OCI-LY1 (cell line): ENCODE results near the gene F7.

Experiments used
- H2AFZ ChIP-seq: fragments of 200-600 bp; sonication (generic), shearing (Covaris generic); 2 replicates; pipeline ENCODE4 v1.6.0; 2014; ENCODE audit warnings: antibody characterized with exemption, mild to moderate bottlenecking, low read length
- H3F3A ChIP-seq: fragments of 200-600 bp; sonication (generic), shearing (Covaris generic); 2 replicates; pipeline ENCODE4 v1.6.0; 2014; ENCODE audit warnings: mild to moderate bottlenecking, antibody characterized with exemption, low read length, moderate library complexity; ENCODE audit not compliant: insufficient read depth
- H3K27ac ChIP-seq: fragments of 200-600 bp; sonication (generic); 2 replicates; pipeline ENCODE4 v1.5.1; 2014; ENCODE audit warnings: low read length, mixed run types, mild to moderate bottlenecking, low read depth; ENCODE audit not compliant: poor library complexity, severe bottlenecking
- H3K27me3 ChIP-seq: fragments of 200-600 bp; sonication (generic); 2 replicates; pipeline ENCODE4 v1.6.0; 2014; ENCODE audit warnings: antibody characterized with exemption, mild to moderate bottlenecking, low read length, moderate library complexity; ENCODE audit not compliant: insufficient read depth
- H3K36me3 ChIP-seq: fragments of 200-600 bp; sonication (generic); 2 replicates; pipeline ENCODE4 v1.6.1; 2014; ENCODE audit warnings: mild to moderate bottlenecking, antibody characterized with exemption, low read length, moderate library complexity, mixed read lengths; ENCODE audit not compliant: insufficient read depth
- H3K4me1 ChIP-seq: fragments of 200-600 bp; sonication (generic); 2 replicates; pipeline ENCODE4 v1.5.1; 2014; ENCODE audit warnings: mild to moderate bottlenecking, low read length, moderate library complexity; ENCODE audit not compliant: insufficient read depth, severe bottlenecking
- H3K4me2 ChIP-seq: fragments of 200-600 bp; sonication (generic), shearing (Covaris generic); 2 replicates; pipeline ENCODE4 v1.6.1; 2014; ENCODE audit warnings: low read length
- H3K4me3 ChIP-seq: fragments of 200-600 bp; sonication (generic); 2 replicates; pipeline ENCODE4 v1.5.1; 2014; ENCODE audit warnings: low read length, low read depth, mild to moderate bottlenecking, mixed read lengths; ENCODE audit not compliant: poor library complexity, severe bottlenecking
- H3K79me2 ChIP-seq: fragments of 200-600 bp; shearing (Covaris generic); 2 replicates; pipeline ENCODE4 v1.6.1; 2016; ENCODE audit warnings: mixed run types, low read length, mixed read lengths; ENCODE audit not compliant: insufficient read depth
- H3K9ac ChIP-seq: fragments of 200-600 bp; sonication (generic), shearing (Covaris generic); 2 replicates; pipeline ENCODE4 v1.6.1; 2014; ENCODE audit warnings: mild to moderate bottlenecking, low read length, mixed read lengths
- H3K9me2 ChIP-seq: fragments of 200-600 bp; sonication (generic), shearing (Covaris generic); 2 replicates; pipeline ENCODE4 v1.6.1; 2014; ENCODE audit warnings: low read depth, mild to moderate bottlenecking, low read length, mixed read lengths
- H3K9me3 ChIP-seq: fragments of 200-600 bp; shearing (Covaris generic); 2 replicates; pipeline ENCODE4 v1.6.1; 2014; ENCODE audit warnings: low read length, mixed read lengths
- H4K20me1 ChIP-seq: fragments of 200-600 bp; sonication (generic), shearing (Covaris generic); 2 replicates; pipeline ENCODE4 v1.6.0; 2016; ENCODE audit warnings: mild to moderate bottlenecking, low read length; ENCODE audit not compliant: insufficient read depth
- EZH2 ChIP-seq: fragments of 200-600 bp; sonication (generic), shearing (Covaris generic); IDR thresholded peaks from 2 replicates; pipeline ENCODE4 v1.8.0; 2017; ENCODE audit warnings: borderline replicate concordance, mixed run types, mild to moderate bottlenecking, antibody characterized with exemption, low read length, moderate library complexity, mixed read lengths
- TF ChIP-seq, protein P1 (sequence below): fragments of 200-600 bp; sonication (generic), shearing (Covaris generic); IDR thresholded peaks from 2 replicates; pipeline ENCODE4 v1.5.1; 2017; ENCODE audit warnings: mild to moderate bottlenecking, antibody characterized with exemption, low read length, moderate library complexity, mixed read lengths

F7 gene

DNA sequence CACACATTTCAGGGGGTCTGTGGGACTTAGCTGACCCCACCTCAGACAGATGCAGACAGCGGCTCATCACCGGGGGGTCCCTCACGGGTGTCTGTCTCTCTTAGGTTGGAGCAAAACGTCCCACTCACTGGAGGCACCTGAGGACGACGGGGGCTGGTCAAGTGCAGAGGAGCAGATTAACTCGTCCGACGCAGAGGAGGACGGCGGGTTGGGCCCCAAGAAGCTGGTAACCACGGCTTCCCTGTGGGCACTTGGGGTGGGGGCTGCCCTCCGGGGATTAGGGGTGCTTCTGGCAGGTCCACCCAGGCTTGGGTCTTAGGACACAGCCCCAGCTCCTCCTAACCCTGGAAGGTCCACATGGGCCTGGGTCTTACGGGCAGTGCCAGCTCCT, 11.2 kb upstream of the F7 start:
- H3F3A ChIP-seq = no peaks in the 10 kb centered on the region

DNA sequence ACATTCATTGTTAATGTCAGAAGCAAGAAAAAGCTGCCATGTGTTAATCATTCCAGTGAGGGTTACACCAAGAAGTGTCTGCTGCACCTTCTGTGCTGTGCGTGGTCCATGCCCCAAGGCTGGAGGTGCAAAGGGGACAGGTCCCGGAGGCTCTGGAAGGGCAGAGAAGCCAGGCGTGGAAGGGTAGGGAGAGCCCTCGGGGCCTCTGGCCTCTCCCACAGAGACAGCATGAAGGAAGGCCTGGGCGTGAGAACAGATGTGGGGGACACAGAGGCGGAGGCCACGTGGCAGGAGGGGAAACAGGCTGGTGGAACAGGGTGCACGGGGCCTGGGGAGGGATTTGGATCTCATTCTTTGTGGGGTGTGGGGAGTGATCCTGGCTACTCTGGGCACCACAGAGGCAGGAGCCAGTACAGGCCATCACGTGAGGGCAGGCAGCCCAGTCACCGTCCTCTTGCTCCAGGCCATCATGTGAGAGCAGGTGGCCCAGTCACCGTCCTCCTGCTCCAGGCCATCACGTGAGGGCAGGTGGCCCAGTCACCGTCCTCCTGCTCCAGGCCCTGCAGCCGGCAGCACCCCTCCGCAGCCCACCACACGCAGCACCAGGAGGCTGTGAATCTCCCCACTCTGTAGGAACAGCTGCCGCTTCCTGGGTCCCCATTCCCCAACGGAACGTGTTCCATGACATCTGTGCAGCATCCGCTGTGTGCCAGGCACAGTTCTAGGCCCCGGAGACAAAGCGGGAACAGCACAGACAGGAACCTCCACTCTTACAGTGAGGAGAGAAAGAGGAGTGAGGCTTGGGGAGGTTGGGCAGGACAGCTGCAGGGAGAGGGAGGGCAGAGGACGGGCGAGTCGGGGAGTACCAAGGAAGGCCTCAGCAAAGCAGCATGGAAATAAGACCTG, 10.2 kb upstream of the F7 start:
- Histone ChIP-seq H3K27ac (no peak overlapping the region), H3F3A (no peaks in the 10 kb centered on the region), H4K20me1 (no peaks in the 10 kb centered on the region), H3K9me3 (no peaks in the 10 kb centered on the region), H3K4me2 (no peak overlapping the region), H3K4me3 (no peak overlapping the region), H3K36me3 (no peaks in the 10 kb centered on the region), H3K79me2 (no peaks in the 10 kb centered on the region), H2AFZ (no peak overlapping the region), H3K27me3 (peaks cover 16% of the 10 kb centered on the region; the same call in 1 of the 2 replicates), H3K9ac (no peak overlapping the region), H3K4me1 (no peaks in the 10 kb centered on the region), H3K9me2 (no peaks in the 10 kb centered on the region)
- no peak for TF ChIP-seq EZH2
- TF ChIP-seq, protein P1, sequence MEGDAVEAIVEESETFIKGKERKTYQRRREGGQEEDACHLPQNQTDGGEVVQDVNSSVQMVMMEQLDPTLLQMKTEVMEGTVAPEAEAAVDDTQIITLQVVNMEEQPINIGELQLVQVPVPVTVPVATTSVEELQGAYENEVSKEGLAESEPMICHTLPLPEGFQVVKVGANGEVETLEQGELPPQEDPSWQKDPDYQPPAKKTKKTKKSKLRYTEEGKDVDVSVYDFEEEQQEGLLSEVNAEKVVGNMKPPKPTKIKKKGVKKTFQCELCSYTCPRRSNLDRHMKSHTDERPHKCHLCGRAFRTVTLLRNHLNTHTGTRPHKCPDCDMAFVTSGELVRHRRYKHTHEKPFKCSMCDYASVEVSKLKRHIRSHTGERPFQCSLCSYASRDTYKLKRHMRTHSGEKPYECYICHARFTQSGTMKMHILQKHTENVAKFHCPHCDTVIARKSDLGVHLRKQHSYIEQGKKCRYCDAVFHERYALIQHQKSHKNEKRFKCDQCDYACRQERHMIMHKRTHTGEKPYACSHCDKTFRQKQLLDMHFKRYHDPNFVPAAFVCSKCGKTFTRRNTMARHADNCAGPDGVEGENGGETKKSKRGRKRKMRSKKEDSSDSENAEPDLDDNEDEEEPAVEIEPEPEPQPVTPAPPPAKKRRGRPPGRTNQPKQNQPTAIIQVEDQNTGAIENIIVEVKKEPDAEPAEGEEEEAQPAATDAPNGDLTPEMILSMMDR = no peak

More for the DNA sequence above, 11.2 kb upstream of the F7 start:
- TF ChIP-seq, protein P1 = no peak
- TF ChIP-seq EZH2 = no peak
- Histone ChIP-seq H3K9ac (no peak overlapping the region), H4K20me1 (no peaks in the 10 kb centered on the region), H3K79me2 (no peaks in the 10 kb centered on the region), H3K4me1 (no peaks in the 10 kb centered on the region), H3K4me3 (no peak overlapping the region), H2AFZ (no peak overlapping the region), H3K27me3 (peaks cover 16% of the 10 kb centered on the region; the same call in 1 of the 2 replicates), H3K4me2 (no peak overlapping the region), H3K27ac (no peak overlapping the region), H3K9me3 (no peaks in the 10 kb centered on the region), H3K9me2 (no peaks in the 10 kb centered on the region), H3K36me3 (no peaks in the 10 kb centered on the region)

DNA sequence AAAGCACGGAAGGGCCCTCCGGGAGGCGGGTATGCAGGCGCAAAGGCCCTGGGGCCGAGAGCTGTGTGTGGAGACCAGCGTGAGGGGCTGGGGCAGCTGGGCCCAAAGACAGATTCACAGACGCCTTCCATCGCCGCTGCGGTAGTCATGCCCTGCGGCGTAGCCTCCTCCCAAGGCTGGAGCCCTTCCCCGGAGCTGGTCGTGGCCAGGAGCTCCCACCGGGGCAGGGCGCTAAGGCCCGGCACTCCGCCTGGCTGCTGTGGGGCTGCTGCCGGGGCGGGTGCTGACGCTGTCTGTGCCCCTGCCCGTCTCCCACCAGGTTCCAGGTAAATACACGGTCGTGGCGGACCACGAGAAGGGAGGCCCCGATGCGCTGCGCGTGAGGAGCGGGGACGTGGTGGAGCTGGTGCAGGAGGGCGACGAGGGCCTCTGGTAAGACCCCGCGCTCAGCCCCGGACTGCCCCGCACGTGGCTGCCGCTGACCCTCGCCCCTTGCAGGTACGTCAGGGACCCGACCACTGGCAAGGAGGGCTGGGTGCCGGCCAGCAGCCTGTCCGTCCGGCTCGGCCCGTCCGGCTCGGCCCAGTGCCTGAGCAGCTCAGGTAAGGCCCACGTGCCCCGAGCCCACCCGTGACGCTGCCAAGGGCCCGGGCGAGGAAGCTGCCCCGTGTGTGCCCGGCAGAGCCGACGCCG, 9.4 kb upstream of the F7 start:
- Histone ChIP-seq H3K9me2 (no peaks in the 10 kb centered on the region), H3K36me3 (no peaks in the 10 kb centered on the region), H3K27ac (no peak overlapping the region), H3K4me1 (no peaks in the 10 kb centered on the region), H3K9me3 (no peaks in the 10 kb centered on the region), H3K79me2 (no peaks in the 10 kb centered on the region), H3K4me2 (no peak overlapping the region), H3K9ac (no peak overlapping the region), H3K27me3 (peaks cover 15% of the 10 kb centered on the region; the same call in 1 of the 2 replicates), H3F3A (no peaks in the 10 kb centered on the region), H4K20me1 (no peaks in the 10 kb centered on the region), H2AFZ (no peak overlapping the region), H3K4me3 (no peak overlapping the region)
- TF ChIP-seq, protein P1 = no peak
- TF ChIP-seq EZH2 = no peak
